GM19328 (cell line): Measurements from ENCODE around the gene RARG.
"Not testable (repeated sequence)": the region's sequence is repeated elsewhere in the genome, so short reads cannot be mapped to it uniquely, and the experiment has no call there.

ENCODE experiments used
- ATAC-seq: cut with Tn5 transposase; IDR thresholded peaks from one replicate; pipeline ENCODE4 v1.9.1; 2021; ENCODE audit warnings: mild to moderate bottlenecking, moderate library complexity; ENCODE audit not compliant: unreplicated experiment

Gene RARG

GRCh38 chr12:53211476-53212381 lies 20.3 kb downstream of the RARG start:
- ATAC-seq = no peak

- ATAC-seq = no peak
Measured at GRCh38 chr12:53210843-53211242, 21.2 kb downstream of the RARG start.

- no peak for ATAC-seq
Measured at GRCh38 chr12:53208877-53209463, 23.0 kb downstream of the RARG start.

- ATAC-seq = no peak
Measured at GRCh38 chr12:53208435-53208834, 23.6 kb downstream of the RARG start.

GRCh38 chr12:53207042-53207441 lies 25.0 kb downstream of the RARG start, which contains the start of gene ITGB7:
TSS of gene ITGB7 (minus strand) at chr12:53207251. CDS start at chr12:53200443, 6,808 bp downstream.
- ATAC-seq = peak; percentile 50

GRCh38 chr12:53205747-53206419 lies 26.1 kb downstream of the RARG start:
- ATAC-seq = peak; percentile 51

- ATAC-seq = no peak
Measured at GRCh38 chr12:53204351-53204750, 27.7 kb downstream of the RARG start.

- not testable (repeated sequence) for ATAC-seq
Measured at GRCh38 chr12:53202316-53202715, 29.7 kb downstream of the RARG start.

GRCh38 chr12:53201639-53202038 lies 30.4 kb downstream of the RARG start:
- ATAC-seq = no peak

- no peak for ATAC-seq
Measured at GRCh38 chr12:53201177-53201541, 30.9 kb downstream of the RARG start.

GRCh38 chr12:53200458-53201176 lies 31.4 kb downstream of the RARG start:
- peak; percentile 58 for ATAC-seq

- ATAC-seq = no peak
Measured at GRCh38 chr12:53200107-53200457, 31.9 kb downstream of the RARG start.

GRCh38 chr12:53199700-53200099 lies 32.3 kb downstream of the RARG start:
- no peak for ATAC-seq

GRCh38 chr12:53198486-53199110 lies 33.4 kb downstream of the RARG start:
- no peak for ATAC-seq

GRCh38 chr12:53197011-53197640 lies 34.9 kb downstream of the RARG start:
- ATAC-seq = no peak

GRCh38 chr12:53196486-53196885 lies 35.5 kb downstream of the RARG start:
- no peak for ATAC-seq

GRCh38 chr12:53195516-53196420 lies 36.2 kb downstream of the RARG start:
- ATAC-seq = no peak

GRCh38 chr12:53194973-53195372 lies 37.0 kb downstream of the RARG start:
- no peak for ATAC-seq
